Middle frontal gyrus (tissue), 1 donor: Measurements from ENCODE around the gene CEPT1.
A peak's percentile ranks its signal among the peaks of the same experiment; 100 is the strongest.
"Not testable (repeated sequence)": the region's sequence is repeated elsewhere in the genome, so short reads cannot be mapped to it uniquely, and the experiment has no call there.

Experiments
- DNase-seq: peaks from one replicate; pipeline ENCODE4 v3.0.0-alpha.2; 2015; ENCODE audit warnings: low spot score; ENCODE audit errors: extremely low spot score

The CEPT1 gene

GRCh38 chr1:111209622-111210021 is 69.6 kb downstream of the CEPT1 start:
- DNase-seq = no peak

GRCh38 chr1:111211921-111212320 is 71.9 kb downstream of the CEPT1 start:
- no peak for DNase-seq

GRCh38 chr1:111212634-111213335 is 72.8 kb downstream of the CEPT1 start:
- no peak for DNase-seq

GRCh38 chr1:111213412-111213811 is 73.4 kb downstream of the CEPT1 start:
- DNase-seq = no peak

GRCh38 chr1:111214074-111214801 is 74.2 kb downstream of the CEPT1 start:
- DNase-seq = no peak

GRCh38 chr1:111214884-111215283 is 74.9 kb downstream of the CEPT1 start:
- DNase-seq = no peak

GRCh38 chr1:111215285-111215684 is 75.3 kb downstream of the CEPT1 start:
- not testable (repeated sequence) for DNase-seq

- DNase-seq = no peak
These were observed 76.7 kb downstream of the CEPT1 start for GRCh38 chr1:111216751-111217150.

- DNase-seq = no peak
These were observed 77.3 kb downstream of the CEPT1 start for GRCh38 chr1:111217183-111217910.

- no peak for DNase-seq
These were observed 78.9 kb downstream of the CEPT1 start for GRCh38 chr1:111218701-111219556.

GRCh38 chr1:111219557-111220286 is 79.7 kb downstream of the CEPT1 start:
- peak; percentile 21 for DNase-seq

- no peak for DNase-seq
These were observed 80.4 kb downstream of the CEPT1 start for GRCh38 chr1:111220302-111220890.

- DNase-seq = no peak
These were observed 81.2 kb downstream of the CEPT1 start for GRCh38 chr1:111221276-111221632.

GRCh38 chr1:111221633-111222291 is 81.7 kb downstream of the CEPT1 start:
- no peak for DNase-seq

- DNase-seq = no peak
These were observed 82.5 kb downstream of the CEPT1 start for GRCh38 chr1:111222308-111223125.

GRCh38 chr1:111223126-111223685 is 83.2 kb downstream of the CEPT1 start:
- DNase-seq = no peak

GRCh38 chr1:111225091-111225490 is 85.1 kb downstream of the CEPT1 start:
- no peak for DNase-seq

- DNase-seq = no peak
These were observed 85.8 kb downstream of the CEPT1 start for GRCh38 chr1:111225717-111226400.
